Measurements from ENCODE around the gene AURKAIP1.
"Not testable (repeated sequence)": the region's sequence is repeated elsewhere in the genome, so short reads cannot be mapped to it uniquely, and the experiment has no call there.

The AURKAIP1 gene

DNA sequence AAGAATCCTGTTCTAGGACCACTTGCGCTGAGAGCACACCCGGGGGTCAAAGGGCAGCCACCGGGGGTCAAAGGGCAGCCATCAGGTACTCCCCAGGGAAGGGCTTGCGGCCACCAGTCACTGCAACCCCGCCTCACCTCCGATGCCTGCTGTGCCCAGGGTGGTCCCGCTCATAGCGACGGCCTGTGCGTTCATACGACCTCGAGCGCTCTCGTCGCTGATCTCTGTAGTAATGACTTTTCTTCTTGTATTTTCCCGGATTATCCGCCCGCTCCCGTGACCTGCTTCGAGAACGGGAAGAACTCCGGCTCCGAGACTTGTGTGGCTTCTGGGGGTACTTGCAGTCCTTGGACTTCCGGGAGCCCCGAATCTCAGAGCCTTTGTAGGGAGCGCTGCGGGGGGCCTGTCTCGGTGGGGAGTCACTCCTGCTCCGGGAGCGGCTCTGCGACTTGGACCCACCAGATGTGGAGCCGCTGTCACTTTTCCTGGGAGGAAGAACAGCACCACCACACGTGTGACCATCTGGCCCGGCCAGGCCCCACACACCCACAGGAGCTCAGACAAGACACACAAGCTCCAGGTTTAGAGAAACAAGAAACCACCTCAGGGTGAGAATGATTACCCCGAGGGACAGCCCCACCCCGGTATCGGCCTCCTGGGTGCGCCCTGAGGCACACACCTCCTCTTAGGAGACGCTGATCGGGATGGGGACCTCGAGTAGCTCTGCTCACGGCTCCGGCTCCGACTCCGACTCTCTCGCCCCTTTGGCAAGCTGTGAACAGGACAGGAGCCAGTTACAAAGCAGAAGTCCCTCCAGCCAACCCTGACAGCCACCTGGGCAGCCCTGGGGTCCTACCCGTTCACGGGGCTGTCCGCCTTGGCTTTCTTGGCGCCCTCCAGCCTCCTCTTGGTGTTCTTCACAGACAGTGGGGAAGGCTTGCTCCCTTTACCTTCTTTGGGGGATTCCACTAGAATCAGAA lies 12.4 kb upstream of the AURKAIP1 start:
- DNase-seq (ENCODE audit: low read depth in 1 of 2, low spot score in 1 of 2) = no peak

DNA sequence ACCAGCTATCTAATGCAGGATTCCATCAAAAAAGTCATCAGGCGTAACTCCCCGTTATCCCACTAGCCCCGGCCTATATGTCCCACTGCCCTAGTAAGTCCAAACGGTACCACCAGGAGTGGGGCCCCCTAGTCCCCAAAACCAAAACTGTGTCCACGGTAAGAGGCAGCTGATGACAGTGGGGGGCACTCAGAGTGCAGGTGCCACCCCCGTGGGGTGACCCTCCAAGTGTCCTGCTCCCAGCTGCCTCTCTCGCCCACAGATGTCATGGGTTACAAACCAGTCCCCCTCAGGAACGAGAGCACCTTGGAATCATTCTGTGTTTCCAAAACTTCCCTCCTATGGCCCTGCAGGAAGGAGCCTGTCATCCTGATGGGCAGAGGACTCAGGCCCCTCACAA lies 10.9 kb upstream of the AURKAIP1 start:
- no peak for DNase-seq (ENCODE audit: low read depth in 1 of 2, low spot score in 1 of 2)

DNA sequence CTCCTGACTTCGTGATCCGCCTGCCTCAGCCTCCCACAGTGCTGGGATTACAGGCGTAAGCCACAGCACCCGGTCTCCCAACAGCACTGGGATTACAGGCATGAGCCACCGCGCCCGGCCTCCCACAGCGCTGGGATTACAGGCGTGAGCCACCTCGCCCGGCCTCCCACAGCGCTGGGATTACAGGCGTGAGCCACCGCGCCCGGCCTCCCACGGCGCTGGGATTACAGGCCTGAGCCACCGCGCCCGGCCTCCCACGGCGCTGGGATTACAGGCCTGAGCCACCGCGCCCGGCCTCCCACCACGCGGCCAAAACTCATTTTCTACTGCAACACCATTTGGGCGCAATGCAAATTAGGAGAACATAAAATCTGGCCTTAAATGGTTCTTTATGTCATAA lies 10.3 kb upstream of the AURKAIP1 start:
- not testable (repeated sequence) for DNase-seq (ENCODE audit: low read depth in 1 of 2, low spot score in 1 of 2)

DNA sequence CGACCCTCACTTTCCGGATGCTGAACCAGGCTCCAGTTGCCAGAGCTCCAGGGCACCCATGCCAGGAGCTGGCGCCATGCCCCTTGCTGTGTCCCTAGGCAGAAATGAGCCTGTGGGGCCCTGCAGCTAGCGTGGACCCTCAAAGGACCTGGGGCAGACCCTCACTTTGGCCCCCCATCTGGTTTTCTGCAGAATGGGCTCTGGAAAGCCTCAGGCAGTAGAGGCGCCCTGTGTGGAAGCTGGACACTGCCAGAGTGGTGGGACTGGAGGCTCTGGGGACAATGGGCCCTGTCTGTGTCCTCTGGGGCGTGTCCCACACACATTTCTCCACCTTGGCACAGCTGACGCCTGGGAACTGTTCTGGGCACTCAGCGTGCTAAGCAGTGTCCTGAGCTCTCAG lies 6.3 kb upstream of the AURKAIP1 start:
- DNase-seq (ENCODE audit: low read depth in 1 of 2, low spot score in 1 of 2) = no peak

DNA sequence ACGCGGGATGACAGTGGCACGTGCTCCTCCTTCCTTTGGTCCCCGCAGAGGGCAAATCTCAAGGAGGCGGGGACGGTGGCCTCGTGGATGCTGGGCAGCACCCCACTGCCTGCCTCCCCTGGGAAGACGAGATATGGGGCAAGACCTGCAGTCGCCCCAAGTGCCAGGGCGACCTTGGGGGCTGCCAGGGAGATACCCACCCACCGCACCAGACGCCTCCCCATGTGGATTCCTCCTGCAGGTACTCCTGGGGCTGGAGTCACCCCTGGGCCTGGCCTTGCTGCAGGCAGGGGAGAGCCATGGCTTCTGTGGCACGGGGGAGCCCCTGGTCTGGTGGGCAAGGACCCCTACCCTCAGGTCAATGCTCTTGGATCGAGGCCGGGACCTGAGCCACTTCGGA lies 5.9 kb upstream of the AURKAIP1 start:
- no peak for DNase-seq (ENCODE audit: low read depth in 1 of 2, low spot score in 1 of 2)

DNA sequence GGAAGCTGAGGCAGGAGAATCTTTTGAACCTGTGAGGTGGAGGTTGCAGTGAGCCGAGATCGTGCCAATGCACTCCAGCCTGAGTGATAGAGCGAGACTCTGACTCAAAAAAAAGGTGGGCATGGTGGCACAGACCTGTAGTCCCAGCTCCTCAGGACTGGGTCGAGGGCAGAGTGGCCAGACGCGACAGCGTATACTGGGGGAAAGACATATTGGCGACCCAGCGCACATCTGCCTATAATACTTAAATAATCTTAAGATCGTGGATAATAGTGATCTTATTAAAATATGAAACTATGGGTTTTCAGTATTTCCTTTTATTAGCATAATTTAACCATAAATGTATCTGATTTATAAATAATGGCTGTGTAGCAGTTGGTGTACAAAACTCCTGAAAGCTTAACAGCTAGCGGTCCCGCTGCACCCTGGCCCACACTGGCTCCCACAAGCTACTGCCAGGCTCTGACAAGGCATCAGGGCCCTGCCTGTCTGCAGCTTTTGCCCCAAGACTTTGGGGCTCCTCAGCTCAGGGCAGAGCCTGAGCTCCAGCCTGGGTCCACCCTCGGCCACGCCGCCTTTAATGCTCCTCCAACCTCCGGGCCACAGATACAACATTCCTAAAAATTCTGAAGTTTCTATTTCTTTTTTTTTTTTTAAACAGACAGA lies 2.7 kb upstream of the AURKAIP1 start:
- DNase-seq (ENCODE audit: low read depth in 1 of 2, low spot score in 1 of 2) = no peak

DNA sequence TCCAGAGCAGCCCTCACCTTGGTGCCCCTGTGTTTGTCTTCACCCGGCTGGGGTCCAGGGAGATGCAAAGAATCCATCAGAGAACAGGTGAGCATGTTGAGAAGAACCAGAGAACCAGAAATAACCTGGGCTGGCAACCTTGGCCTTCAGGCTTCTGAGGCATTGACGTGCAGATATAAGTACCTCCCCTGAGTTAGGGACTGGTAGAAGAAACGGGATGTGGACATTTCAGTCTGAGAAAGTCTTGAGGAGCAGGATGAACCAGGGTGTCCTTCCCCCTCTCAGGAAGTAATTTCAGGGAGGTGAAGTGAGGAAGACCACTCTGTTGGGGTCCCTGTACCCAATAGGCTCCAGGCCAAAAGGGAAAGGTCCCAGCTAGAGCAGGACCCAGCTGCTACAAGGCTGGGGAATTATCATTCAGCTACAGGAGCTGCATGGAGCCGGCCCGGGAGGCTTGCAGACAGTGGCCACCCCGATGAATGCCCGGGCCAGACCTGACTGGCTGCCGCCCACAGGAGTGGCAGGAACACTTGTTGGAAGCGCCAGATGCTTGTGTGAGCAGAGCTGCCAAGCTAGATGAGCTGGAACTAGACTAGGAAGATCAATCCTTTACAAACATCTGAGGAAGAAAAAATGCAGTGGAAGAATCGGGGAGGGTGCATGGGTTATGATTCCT lies 1.7 kb upstream of the AURKAIP1 start:
- no peak for DNase-seq (ENCODE audit: low read depth in 1 of 2, low spot score in 1 of 2)

DNA sequence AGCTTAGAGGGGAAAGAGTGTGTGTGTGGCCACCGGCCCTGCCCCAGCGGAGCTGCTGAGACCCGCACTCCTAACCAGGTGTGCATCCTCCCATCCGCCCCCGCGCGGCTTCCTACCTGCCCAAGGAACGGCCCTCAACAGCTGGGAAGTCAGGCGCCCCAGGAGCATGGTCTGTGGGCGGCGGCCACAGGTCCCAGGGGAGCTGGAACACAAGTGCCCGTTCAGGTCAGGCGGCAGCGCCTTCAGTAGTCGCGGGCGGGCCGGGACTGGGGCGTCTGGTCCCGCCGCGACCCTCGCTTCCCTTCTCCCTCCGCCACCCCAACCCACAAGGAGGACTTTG lies 448 bp downstream of the AURKAIP1 start:
- DNase-seq (ENCODE audit: low read depth in 1 of 2, low spot score in 1 of 2) = no peak

DNA sequence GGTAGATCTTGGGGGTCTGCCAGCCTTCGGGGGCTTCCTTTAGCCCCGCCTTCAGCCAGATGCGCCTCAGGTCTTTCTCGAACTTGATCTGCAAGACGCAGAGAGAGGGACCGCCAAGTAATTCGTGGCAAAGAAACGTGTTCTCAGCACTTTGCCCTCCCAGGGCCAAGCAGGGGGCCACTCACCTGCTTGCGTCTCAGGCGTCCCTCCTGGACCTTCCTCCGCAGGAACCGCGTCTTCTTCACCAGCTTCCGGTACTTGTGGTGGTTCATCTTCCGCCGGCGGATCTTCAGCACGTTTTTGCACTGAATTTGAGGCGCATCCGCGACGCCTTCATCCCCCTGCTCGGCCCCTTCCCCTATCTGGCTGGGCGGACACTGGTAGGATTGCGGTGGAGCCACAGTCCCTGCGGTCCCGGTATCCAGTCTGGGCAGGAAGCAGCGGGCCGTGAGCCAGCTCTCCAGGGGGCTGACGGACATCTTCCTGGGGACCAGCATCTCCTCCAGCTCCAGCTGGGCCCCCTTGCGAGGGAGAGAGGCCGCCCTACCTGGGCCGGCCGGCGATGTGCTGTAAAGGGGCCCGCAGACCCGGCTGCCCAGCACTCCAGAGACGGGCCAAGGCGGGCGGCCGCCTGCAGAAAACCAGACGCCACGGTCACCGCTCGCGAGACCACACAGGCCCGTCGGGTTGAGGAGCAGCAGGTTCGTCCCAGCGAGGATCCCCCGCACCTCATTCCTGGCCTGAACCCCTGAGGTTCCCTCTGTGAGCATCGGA lies 1.0 kb downstream of the AURKAIP1 start:
- DNase-seq (ENCODE audit: low read depth in 1 of 2, low spot score in 1 of 2) = no peak

DNA sequence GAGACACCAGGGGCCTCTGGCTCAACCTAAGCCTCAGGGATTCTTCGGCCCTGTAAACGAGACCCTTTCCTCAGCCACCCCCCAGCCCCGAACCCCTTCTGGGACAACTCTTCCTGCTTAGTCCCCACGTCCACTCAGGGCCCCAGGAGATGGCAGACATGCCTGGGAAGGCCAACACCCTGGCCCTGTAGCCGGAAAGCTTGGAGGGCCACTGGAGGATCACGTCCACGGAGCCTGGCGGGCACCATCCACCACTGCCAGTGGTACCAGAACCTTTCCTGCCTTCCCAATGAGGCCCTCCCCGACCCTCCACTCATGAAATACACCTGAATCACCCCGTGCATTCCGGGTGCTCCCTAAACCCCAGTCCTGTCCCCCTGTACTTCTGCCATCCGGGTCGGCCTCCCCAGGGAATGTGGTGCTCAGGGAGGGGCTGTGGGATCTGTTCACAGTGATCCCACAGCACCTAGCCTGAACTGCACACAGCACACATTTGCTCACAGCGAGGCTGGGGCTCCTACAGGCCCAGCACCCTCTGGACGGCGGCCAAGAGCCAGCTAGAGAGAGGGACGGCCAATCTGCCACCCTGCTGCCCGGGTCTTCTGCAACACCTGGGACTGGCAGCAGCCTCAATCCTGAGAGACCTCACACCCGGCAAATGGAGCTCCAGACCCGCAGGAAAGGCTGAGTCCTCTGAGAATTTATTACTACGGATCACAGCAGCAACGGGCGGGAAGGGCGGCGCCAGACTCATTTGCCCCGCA lies 1.8 kb downstream of the AURKAIP1 start:
- DNase-seq (ENCODE audit: low read depth in 1 of 2, low spot score in 1 of 2) = no peak

DNA sequence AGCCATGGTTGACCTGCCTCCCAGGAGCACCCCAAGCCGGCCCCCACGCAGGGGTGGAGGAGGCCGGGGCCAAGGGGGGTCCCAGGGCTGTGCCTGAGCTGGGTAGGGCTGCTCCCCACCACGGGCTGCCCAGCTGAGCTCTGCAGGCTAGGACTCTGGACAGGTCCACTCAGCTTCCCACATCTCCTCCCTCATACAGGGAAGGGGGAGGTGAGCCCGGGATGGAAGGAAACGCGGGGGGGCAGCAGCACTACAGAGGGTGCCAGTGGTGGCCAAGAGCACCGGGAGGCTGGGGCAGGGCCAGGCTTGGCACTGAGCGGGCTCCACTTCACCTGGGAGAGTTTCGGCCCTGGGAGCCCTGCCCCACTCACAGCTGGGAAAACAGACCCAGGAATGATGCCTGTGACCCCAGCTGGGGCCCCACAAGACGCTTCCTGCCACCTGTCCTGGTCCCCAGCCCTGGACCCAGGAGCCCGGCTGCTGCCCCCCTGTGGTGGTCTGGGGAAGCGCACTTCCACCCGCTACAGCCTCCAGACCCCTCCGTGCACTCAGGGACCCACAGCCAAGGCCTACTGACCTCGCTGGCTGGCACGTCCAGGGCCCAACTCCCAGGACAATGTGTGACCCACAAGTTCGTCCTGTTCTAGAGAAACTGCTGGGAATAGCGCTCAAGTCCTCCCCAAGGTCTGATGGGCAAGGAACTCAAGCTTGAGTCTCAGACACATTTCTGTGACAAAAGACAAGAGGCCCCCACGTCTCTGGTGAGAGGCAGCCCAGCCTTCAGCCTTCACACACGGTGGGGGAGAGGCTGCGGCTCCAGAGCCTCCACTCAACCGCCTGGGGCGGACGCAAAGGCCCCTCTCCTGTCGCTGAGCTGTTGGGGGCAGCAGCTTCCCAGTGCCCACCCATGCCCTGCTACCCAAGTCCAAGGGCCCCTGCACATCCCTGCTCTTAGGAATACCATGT lies 3.0 kb downstream of the AURKAIP1 start:
- peak; percentile 62 to 67 for DNase-seq (ENCODE audit: low read depth in 1 of 2, low spot score in 1 of 2)

DNA sequence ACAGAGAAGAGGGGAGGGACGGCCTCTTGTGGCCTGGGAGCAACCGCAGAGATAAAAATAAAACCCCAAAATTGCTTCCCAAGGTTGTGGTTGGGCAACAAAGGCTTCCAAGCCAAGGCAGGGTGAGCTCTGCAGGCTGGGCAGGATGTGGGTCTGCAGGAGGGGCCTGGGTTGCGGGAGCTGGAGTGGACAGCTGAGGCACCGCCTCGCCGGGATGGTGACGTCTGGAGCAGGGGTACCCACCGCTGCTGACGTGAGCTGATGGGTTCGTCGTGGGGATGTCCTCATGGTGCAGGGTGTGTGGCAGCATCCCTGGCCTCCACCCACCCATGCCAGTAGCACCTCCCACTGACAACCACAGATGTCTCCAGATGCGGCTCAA lies 3.7 kb downstream of the AURKAIP1 start:
- no peak for DNase-seq (ENCODE audit: low read depth in 1 of 2, low spot score in 1 of 2)

DNA sequence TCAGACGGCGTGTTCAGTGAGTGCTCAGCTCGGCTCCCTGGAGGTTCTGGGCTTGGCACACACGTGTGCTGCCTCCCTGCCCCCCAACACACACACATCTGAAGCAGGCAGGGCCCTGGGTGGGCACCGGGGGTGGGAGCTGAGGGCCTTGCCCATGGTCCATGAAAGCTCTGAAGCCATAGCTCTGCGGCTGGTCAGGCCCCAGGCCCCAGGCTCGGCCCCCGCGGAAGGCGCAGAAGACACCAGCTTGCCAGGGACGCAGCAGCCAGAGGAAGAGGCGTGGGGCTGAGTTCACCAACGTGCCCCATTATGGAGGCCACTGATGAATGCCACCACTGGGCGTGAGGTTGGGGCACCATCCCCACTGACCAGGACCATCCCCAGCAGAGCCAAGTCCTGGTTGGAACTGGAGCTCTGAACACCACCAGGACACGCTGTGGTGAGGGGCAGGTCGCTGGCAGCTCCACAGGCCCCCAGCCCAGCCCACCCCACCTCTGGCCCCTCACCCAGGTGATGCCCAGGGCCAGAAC lies 4.2 kb downstream of the AURKAIP1 start:
- DNase-seq (ENCODE audit: low read depth in 1 of 2, low spot score in 1 of 2) = no peak

DNA sequence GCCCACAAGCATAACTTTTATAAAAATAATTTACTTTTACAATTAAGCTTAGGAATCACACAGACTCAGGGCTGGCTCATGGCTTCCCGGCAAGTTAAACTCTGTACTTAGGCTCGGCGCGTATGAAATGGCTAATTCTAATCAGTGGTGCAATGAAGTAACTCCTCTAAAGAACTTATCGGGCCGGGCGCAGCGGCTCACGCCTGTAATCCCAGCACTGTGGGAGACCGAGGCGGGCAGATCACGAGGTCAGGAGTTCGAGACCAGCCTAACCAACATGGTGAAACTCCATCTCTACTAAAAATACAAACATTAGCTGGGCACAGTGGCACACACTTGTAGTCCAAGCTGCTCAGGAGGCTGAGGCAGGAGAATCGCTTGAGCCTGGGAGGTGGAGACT lies 4.9 kb downstream of the AURKAIP1 start:
- DNase-seq (ENCODE audit: low read depth in 1 of 2, low spot score in 1 of 2) = not testable (repeated sequence)

DNA sequence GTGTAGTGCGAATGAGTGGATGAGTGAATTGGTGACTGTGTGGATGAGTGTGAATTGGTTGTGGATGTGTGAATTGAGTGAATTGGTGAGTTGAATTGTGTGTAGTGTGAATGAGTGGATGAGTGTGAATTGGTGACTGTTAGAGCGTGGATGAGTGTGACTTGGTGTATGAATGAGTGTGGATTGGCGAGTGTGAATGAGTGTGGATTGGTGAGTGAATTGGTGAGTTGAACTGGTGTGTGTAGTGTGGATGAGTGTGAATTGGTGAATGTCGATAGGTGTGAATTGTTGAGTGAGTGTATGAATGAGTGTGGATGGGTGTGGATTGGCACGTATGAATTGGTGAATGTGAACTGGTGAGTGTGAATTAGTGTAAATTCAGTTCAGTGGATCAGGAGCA lies 7.7 kb downstream of the AURKAIP1 start:
- DNase-seq (ENCODE audit: low read depth in 1 of 2, low spot score in 1 of 2) = no peak

DNA sequence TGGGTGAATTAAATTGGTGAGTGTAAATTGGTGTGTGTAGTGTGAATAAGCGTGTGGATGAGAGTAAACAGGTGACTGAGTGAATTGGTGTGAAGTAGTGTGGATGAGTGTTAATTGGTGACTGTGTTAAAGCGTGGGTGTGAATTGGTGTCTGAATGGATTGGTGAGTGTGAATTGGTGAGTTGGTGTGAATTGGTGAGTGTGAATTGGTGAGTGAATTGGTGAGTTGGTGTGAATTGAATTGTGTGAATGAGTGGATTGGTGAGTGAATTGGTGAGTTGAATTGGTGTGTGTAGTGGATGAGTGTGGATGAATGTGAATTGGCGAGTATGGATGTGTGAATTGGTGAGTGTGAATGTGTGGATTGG lies 8.3 kb downstream of the AURKAIP1 start:
- no peak for DNase-seq (ENCODE audit: low read depth in 1 of 2, low spot score in 1 of 2)

DNA sequence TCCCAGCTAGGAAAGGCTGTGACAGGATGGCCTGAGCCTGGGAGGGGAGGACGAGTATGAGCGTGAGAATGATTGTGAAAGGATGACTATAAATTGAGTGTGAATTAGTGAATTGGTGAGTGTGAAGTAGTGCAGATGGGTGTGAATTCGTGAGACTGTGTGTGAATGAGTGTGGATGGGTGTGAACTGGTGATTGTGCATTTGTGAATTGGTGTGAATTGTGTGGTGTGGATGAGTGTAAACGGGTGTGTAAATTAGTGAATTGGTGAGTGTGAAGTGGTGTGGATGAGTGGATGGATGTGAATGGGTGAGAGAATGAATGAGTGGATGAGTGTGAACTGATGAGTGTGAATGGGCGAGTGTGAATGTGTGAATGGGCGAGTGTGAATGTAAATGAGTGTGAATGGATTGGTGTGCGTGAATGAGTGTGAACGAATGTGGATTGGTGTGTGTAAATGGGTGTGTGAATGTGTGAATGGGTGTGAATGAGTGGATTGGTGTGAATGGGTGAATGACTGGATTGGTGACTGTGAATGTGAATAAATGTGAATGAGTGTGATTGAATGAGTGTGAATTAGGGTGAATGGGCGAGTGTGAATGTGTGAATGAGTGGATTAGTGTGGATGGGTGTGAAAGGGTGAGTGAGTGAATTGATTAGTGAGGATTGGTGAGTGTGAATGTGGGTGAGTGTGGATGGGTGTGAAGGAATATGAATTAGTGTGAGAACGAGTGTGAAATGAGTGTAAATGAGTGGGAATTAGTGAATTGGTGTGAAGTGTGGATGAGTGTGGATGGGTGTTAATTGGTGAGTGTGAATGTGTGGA lies 8.9 kb downstream of the AURKAIP1 start:
- no peak for DNase-seq (ENCODE audit: low read depth in 1 of 2, low spot score in 1 of 2)

DNA sequence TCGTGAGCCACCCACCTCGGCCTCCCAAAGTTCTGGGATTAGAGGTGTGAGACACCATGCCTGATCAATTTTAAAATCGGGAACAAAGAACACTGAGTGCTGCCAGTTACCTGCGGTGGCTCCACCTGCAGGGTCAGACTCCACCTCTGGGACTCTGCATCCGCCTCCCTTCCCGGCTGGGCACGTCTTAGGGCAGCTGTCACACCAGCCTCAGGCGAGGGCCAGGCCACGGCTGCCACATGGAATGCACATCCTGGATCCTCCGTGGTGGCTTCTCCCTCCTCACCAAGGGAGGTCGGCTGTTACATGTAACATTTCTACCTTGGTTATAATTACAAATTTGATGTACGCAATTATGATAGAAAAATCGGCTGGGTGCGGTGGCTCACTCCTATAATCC lies 10.7 kb downstream of the AURKAIP1 start:
- DNase-seq (ENCODE audit: low read depth in 1 of 2, low spot score in 1 of 2) = no peak
